Calu3 (cell line): ENCODE data around the gene OTOP3. TPM values are rescaled to one million over a fixed set of nuclear protein-coding genes. Genes with fewer than 3 reads are reported as not detected.
A peak's percentile ranks its signal among the peaks of the same experiment; 100 is the strongest.

ENCODE experiments used
- BruUV-seq: library from RNA; stranded (reverse); fragments of 400-500 nt; replicated peaks from 2 replicates; lab custom pipeline; 2021; lab: Mats Ljungman, UMichigan
- CTCF ChIA-PET: fragments of 300-600 bp; sonication (Branson Sonifier 250); formaldehyde crosslinking; loops from one replicate; lab custom pipeline; 2022; ENCODE audit warnings: antibody characterized with exemption; lab: Charles Lee
- DNase-seq: peaks from one replicate; pipeline ENCODE4 v3.0.0; 2022
- H3K27ac Mint-ChIP-seq: one replicate; pipeline ENCODE4 v1.8.0; 2022; ENCODE audit warnings: mixed read lengths; ENCODE audit not compliant: unreplicated experiment
- H3K27me3 Mint-ChIP-seq: one replicate; pipeline ENCODE4 v1.8.0; 2022; ENCODE audit warnings: mixed read lengths; ENCODE audit not compliant: unreplicated experiment
- H3K36me3 Mint-ChIP-seq: one replicate; pipeline ENCODE4 v1.8.0; 2022; ENCODE audit warnings: mild to moderate bottlenecking, moderate library complexity, mixed read lengths; ENCODE audit not compliant: insufficient read depth, unreplicated experiment
- H3K4me1 Mint-ChIP-seq: one replicate; pipeline ENCODE4 v1.8.0; 2022; ENCODE audit warnings: mild to moderate bottlenecking, low read depth, mixed read lengths; ENCODE audit not compliant: unreplicated experiment
- H3K4me3 Mint-ChIP-seq: one replicate; pipeline ENCODE4 v1.8.0; 2022; ENCODE audit warnings: mild to moderate bottlenecking, low read depth, moderate library complexity, mixed read lengths; ENCODE audit not compliant: unreplicated experiment
- H3K9me3 Mint-ChIP-seq: one replicate; pipeline ENCODE4 v1.8.0; 2022; ENCODE audit warnings: low read depth, mixed read lengths; ENCODE audit not compliant: unreplicated experiment
- intact Hi-C: fragments of 100-400 bp; cut with micrococcal nuclease; formaldehyde crosslinking; loops from one replicate; pipeline ENCODE4 v1.10.0; 2022; ENCODE audit not compliant: unreplicated experiment
- total RNA-seq: library from RNA; stranded (reverse); gene quantifications from 2 replicates; pipeline ENCODE4 v1.2.3, GENCODE V29; 2022
- TF ChIP-seq, protein P1 (sequence below): fragments of 200-600 bp; IDR thresholded peaks from one replicate; pipeline ENCODE4 v1.8.0; 2022; ENCODE audit warnings: antibody characterized with exemption; ENCODE audit not compliant: unreplicated experiment

OTOP3 gene
- total RNA-seq, 1 experiment from 2014 or later, result not detected

- TF ChIP-seq, protein P1, sequence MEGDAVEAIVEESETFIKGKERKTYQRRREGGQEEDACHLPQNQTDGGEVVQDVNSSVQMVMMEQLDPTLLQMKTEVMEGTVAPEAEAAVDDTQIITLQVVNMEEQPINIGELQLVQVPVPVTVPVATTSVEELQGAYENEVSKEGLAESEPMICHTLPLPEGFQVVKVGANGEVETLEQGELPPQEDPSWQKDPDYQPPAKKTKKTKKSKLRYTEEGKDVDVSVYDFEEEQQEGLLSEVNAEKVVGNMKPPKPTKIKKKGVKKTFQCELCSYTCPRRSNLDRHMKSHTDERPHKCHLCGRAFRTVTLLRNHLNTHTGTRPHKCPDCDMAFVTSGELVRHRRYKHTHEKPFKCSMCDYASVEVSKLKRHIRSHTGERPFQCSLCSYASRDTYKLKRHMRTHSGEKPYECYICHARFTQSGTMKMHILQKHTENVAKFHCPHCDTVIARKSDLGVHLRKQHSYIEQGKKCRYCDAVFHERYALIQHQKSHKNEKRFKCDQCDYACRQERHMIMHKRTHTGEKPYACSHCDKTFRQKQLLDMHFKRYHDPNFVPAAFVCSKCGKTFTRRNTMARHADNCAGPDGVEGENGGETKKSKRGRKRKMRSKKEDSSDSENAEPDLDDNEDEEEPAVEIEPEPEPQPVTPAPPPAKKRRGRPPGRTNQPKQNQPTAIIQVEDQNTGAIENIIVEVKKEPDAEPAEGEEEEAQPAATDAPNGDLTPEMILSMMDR, result no peak
- Mint-ChIP-seq H3K27me3 (peaks cover 81% of the 10 kb centered on the region), H3K9me3 (no peaks in the 10 kb centered on the region), H3K4me1 (no peaks in the 10 kb centered on the region), H3K4me3 (no peak overlapping the region), H3K36me3 (peaks cover 7% of the 10 kb centered on the region), H3K27ac (no peak overlapping the region)
- BruUV-seq, result no TSS peak
- intact Hi-C loops, result no loop called here
- DNase-seq, result peak; percentile 43
- CTCF ChIA-PET, result interaction anchor here (0.5 kb wide), 1 partner anchor 965 kb away, joined by 3 read pairs; no protein-coding TSS in a partner anchor
Observed at GRCh38 chr17:74943808-74944522, 8.3 kb downstream of the OTOP3 start.

DNA sequence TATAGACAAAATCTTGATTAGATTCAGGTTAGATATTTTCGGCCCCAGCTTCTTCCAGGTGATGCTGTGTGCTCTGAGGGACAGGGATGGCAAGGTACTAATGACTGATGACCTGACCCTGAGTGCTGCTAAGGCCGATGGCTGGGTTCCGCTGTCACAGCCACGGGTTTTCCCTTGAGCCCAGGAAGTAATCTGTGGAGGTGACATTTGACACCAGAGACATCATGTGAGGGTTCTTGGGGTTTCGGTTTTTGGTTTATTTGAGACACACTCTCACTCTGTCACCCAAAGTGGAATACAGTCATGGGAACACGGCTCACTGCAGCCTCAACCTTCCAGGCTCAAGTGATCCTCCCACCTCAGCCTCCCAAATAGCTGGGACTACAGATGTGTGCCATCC lies 9.8 kb downstream of the OTOP3 start:
- H3K27ac Mint-ChIP-seq, result no peak overlapping the region
- no peak overlapping the region for H3K4me3 Mint-ChIP-seq
- peaks cover 65% of the 10 kb centered on the region for H3K27me3 Mint-ChIP-seq
- BruUV-seq, result no TSS peak
- peaks cover 15% of the 10 kb centered on the region for H3K36me3 Mint-ChIP-seq
- H3K9me3 Mint-ChIP-seq, result no peaks in the 10 kb centered on the region
- CTCF ChIA-PET, result no interaction called here
- TF ChIP-seq, protein P1, result no peak
- intact Hi-C loops, result no loop called here
- no peaks in the 10 kb centered on the region for H3K4me1 Mint-ChIP-seq
- no peak for DNase-seq

- Mint-ChIP-seq H3K9me3 (no peaks in the 10 kb centered on the region), H3K4me3 (no peak overlapping the region), H3K36me3 (peaks cover 15% of the 10 kb centered on the region), H3K27me3 (peaks cover 55% of the 10 kb centered on the region), H3K4me1 (no peaks in the 10 kb centered on the region), H3K27ac (no peak overlapping the region)
- TF ChIP-seq, protein P1, result no peak
- no TSS peak for BruUV-seq
- no peak for DNase-seq
- CTCF ChIA-PET, result no interaction called here
- intact Hi-C loops, result no loop called here
Observed at GRCh38 chr17:74946641-74947040, 10.9 kb downstream of the OTOP3 start.

DNA sequence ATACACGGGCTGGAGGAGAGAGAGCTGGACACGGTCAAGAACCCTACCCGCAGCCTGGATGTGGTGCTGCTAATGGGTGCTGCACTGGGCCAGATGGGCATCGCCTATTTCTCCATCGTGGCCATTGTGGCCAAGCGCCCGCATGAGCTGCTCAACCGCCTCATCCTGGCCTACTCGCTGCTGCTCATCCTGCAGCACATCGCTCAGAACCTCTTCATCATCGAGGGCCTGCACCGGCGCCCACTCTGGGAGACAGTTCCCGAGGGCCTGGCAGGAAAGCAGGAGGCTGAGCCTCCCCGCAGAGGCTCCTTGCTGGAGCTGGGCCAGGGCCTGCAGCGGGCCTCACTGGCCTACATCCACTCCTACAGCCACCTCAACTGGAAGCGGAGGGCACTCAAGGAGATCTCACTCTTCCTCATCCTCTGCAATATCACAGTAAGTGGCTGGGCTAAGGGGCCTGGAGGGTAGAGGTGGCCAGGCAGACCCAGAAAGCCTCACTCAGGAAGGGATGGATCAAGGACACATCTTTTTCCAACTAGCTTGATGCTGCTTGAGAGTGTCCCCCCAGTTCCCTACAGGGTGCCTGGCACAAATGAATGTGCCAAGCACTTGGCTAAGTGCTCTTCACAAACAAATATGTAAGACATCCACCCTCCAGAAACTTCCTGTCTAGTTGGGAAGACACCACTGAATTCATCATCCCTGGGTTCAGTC lies 11.5 kb downstream of the OTOP3 start:
- no peak for DNase-seq
- intact Hi-C loops, result no loop called here
- Mint-ChIP-seq H3K36me3 (peaks cover 19% of the 10 kb centered on the region), H3K27me3 (peaks cover 50% of the 10 kb centered on the region), H3K27ac (no peak overlapping the region), H3K4me3 (no peak overlapping the region), H3K4me1 (no peaks in the 10 kb centered on the region), H3K9me3 (no peaks in the 10 kb centered on the region)
- CTCF ChIA-PET, result no interaction called here
- no TSS peak for BruUV-seq
- TF ChIP-seq, protein P1, result no peak
